PFSK-1 (cell line): ENCODE results near the gene DIP2B.

Experiments
- FOXP2 ChIP-seq: optimal IDR thresholded peaks from 2 replicates; pipeline ENCODE3; 2011; ENCODE audit warnings: borderline replicate concordance, control low read depth, inconsistent platforms; ENCODE audit not compliant: insufficient read depth; ENCODE audit errors: extremely low read length, extremely low read depth
- POLR2AphosphoS5 ChIP-seq: IDR thresholded peaks from 2 replicates; pipeline ENCODE4 v1.6.1; 2012; ENCODE audit warnings: low read depth, mild to moderate bottlenecking, control low read depth, low read length, moderate library complexity
- REST ChIP-seq, 2 experiments: IDR thresholded peaks; 2 replicates each; pipeline versions ENCODE4 v1.6.1 to v1.8.0; 2011 to 2012; ENCODE audit warnings: low read depth in 2 of 2, low read length in 2 of 2, control low read depth in 1 of 2, inconsistent platforms in 1 of 2, mild to moderate bottlenecking in 1 of 2, moderate library complexity in 1 of 2; ENCODE audit not compliant: insufficient read depth in 1 of 2
- SIN3A ChIP-seq: IDR thresholded peaks from 2 replicates; pipeline ENCODE4 v1.6.1; 2012; ENCODE audit warnings: mild to moderate bottlenecking, low read length, moderate library complexity, borderline replicate concordance; ENCODE audit not compliant: insufficient read depth
- TAF1 ChIP-seq: IDR thresholded peaks from 2 replicates; pipeline ENCODE4 v1.6.1; 2012; ENCODE audit warnings: low read length, control low read depth, borderline replicate concordance; ENCODE audit not compliant: insufficient read depth

DIP2B gene

DNA sequence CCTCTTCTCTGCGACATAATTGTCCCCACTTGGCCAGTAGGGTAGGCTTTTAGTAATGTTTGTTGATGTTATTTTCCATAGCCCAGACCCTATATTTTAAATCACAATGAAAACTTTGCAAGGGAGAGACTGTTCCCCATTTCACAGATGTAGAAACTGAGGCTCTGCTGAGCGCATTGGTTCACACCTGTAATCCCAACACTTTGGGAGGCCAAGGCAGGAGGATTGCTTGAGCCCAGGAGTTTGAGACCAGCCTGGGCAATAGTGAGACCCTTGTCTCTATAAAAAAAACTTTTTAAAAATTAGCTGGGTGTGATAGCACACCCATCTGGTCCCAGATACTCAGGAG, 114.8 kb downstream of the DIP2B start:
- TF ChIP-seq TAF1 (no peak), FOXP2 (no peak), SIN3A (no peak), REST (IDR thresholded peaks at IDR 0.05; ENCODE audit: insufficient read depth in 1 of 2, low read depth in 2 of 2, low read length in 2 of 2) (no peak), POLR2AphosphoS5 (no peak)

DNA sequence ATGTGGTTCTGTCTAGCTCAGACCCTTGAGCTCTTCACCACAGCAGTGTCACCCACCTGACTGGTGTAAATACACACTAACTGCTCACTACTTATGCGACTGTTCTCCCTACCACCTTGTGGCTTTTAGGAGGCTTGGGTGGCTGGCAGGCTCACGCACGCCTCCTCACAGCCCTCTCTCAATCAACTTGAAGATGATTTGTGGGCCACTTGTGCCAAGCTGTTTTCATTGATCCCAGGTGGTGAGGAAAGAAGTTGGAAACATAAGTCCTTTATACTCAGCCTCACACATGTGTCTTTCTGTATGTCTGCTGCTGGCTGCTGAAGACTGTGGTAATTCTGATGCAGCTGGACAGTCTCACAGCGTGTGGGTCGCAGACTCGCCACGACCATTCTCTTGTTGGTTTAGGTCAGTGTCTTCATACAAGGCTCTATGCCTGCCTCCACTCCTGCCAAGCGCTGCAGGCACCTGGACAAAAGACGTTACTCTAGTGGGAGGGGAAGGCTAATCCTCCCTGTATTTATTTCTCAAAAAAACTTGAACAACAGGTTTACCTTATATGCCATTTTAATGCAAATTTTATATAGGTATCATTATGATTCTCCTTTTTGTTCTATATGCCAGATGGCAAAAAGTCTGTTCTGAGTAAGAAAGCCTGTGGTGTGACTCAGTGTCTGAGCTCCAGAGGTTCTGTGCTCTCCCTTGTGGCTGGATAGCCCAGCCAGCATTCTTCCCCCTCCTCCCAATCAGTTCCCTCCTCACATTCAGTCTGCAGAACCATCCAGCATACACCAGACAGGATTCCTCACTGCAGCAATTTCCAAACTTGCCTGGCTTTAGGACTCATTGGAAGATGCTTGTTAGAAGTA, 115.6 kb downstream of the DIP2B start:
- no peak for TF ChIP-seq TAF1
- TF ChIP-seq REST (IDR thresholded peaks at IDR 0.05; ENCODE audit: insufficient read depth in 1 of 2, low read depth in 2 of 2, low read length in 2 of 2) = no peak
- no peak for TF ChIP-seq SIN3A
- TF ChIP-seq POLR2AphosphoS5 = no peak
- TF ChIP-seq FOXP2 = no peak

GRCh38 chr12:50620978-50621360, 116.2 kb downstream of the DIP2B start:
- no peak for TF ChIP-seq REST (IDR thresholded peaks at IDR 0.05; ENCODE audit: insufficient read depth in 1 of 2, low read depth in 2 of 2, low read length in 2 of 2)
- no peak for TF ChIP-seq TAF1
- TF ChIP-seq POLR2AphosphoS5 = no peak
- TF ChIP-seq FOXP2 = no peak
- no peak for TF ChIP-seq SIN3A

- no peak for TF ChIP-seq FOXP2
Measured at GRCh38 chr12:50621399-50622300, 116.9 kb downstream of the DIP2B start.

DNA sequence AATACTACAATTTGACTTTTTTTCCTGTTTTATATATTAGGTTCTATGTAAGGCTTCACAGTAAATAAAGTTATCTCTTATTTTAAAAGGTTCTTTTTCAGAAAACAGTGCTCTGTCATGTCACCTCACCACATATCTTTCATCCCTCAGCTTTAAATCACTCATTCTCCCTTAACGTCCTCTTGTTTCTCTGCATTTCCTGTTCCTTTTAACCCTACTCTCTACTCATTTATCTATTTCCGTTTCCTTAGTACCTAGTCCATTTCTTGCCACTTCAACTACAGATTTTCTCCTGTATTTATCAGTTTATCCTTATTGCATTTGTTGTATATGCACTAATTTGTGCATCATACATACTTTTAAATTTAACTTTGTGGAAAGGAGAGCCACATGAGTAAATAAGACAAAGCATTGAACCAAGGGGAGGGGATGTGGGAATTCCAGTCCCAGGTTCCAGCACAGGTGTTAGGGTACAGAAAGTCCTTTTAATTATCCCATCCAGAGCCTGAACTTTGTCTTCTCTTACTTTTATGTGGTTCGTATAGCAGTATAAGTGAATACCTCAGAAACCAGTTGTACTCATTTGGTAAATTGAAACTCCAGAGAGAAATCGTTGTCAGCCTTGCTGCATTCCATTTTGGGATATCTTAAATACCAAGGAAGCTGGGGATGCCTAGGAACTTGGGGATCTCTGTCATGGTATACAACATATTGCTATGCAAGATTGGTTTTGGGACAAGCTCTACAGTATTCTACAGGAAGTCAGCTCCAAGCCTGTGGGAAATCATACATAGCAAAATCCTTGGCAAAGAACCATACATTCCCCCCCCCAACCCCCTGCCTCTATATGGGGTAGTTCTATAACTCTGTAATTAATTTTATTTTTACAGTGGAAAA, 120.5 kb downstream of the DIP2B start:
- TF ChIP-seq REST (IDR thresholded peaks at IDR 0.05; ENCODE audit: insufficient read depth in 1 of 2, low read depth in 2 of 2, low read length in 2 of 2) = no peak
- no peak for TF ChIP-seq FOXP2
- no peak for TF ChIP-seq TAF1
- TF ChIP-seq POLR2AphosphoS5 = no peak
- no peak for TF ChIP-seq SIN3A
